Measurements from ENCODE around the gene HCFC2.

GRCh38 chr12:104142543-104142942 is 78.2 kb downstream of the HCFC2 start:
- no peak for TF ChIP-seq CTCF (IDR thresholded peaks at IDR 0.05; ENCODE audit: insufficient read depth, low read depth, low read length)
- no peak for TF ChIP-seq EZH2 (IDR thresholded peaks at IDR 0.05; ENCODE audit: insufficient read depth, low read length)

Measured in astrocyte (in vitro differentiated cells and primary cell).